Activated T-helper 1 cell treated with anti-CD3 and anti-CD28 coated beads, Interleukin-12 subunit alpha, Interleukin-12 subunit beta, Interleukin-2, Interleukin-4 antibody, amounts not matched to agents 30 ng/mL and 10 ng/mL and 1 ng/mL, durations not matched to agents 14 hours and 24 hours and 36 hours (primary cell): ENCODE measurements around the gene SLC39A6. TPM values are rescaled to one million over a fixed set of nuclear protein-coding genes. Genes with fewer than 3 reads are reported as not detected.
A peak's percentile ranks its signal among the peaks of the same experiment; 100 is the strongest.
"Not testable (repeated sequence)": the region's sequence is repeated elsewhere in the genome, so short reads cannot be mapped to it uniquely, and the experiment has no call there.

Experiments
- DNase-seq: peaks from one replicate; pipeline ENCODE4 v3.0.0; 2021; ENCODE audit warnings: low spot score
- H3K27ac Mint-ChIP-seq: one replicate; pipeline ENCODE4 v1.8.0; 2021; ENCODE audit warnings: mild to moderate bottlenecking, mixed read lengths
- H3K27me3 Mint-ChIP-seq: one replicate; pipeline ENCODE4 v1.8.0; 2022; ENCODE audit warnings: mild to moderate bottlenecking, moderate library complexity, mixed read lengths; ENCODE audit not compliant: insufficient read depth
- H3K36me3 Mint-ChIP-seq: one replicate; pipeline ENCODE4 v1.8.0; 2021; ENCODE audit warnings: low read depth, mixed read lengths
- H3K4me1 Mint-ChIP-seq: one replicate; pipeline ENCODE4 v1.8.0; 2021; ENCODE audit warnings: low read depth, mixed read lengths
- H3K4me3 Mint-ChIP-seq: one replicate; pipeline ENCODE4 v1.8.0; 2021; ENCODE audit warnings: mild to moderate bottlenecking, moderate library complexity, mixed read lengths
- H3K9me3 Mint-ChIP-seq: one replicate; pipeline ENCODE4 v1.8.0; 2021; ENCODE audit warnings: mixed read lengths
- intact Hi-C: fragments of 100-400 bp; cut with micrococcal nuclease; formaldehyde crosslinking; loops from one replicate; pipeline ENCODE4 v1.15.1; 2024
- total RNA-seq: library from RNA; stranded (reverse); gene quantifications from 2 replicates; pipeline ENCODE4 v1.2.3, GENCODE V29; 2022

Gene SLC39A6
- 53.5 and 54.4 TPM in 2 replicates for total RNA-seq

GRCh38 chr18:36129300-36130038 is at the start of gene SLC39A6, which contains the start of gene ELP2:
Gene SLC39A6 (minus strand): TSS chr18:36129340. CDS start chr18:36127007, 2,333 bp downstream.
Gene ELP2 (plus strand): TSS chr18:36129899. CDS start chr18:36129934, 35 bp downstream.
- Mint-ChIP-seq H3K4me1 (peaks cover 53% of the 10 kb centered on the region), H3K4me3 (peak within 1 kb of the TSS; percentile 89), H3K9me3 (no peaks in the 10 kb centered on the region), H3K27me3 (no peaks in the 10 kb centered on the region), H3K27ac (peak within 1 kb of the TSS; percentile 91), H3K36me3 (peaks cover 32% of the 10 kb centered on the region)
- DNase-seq: peak; percentile 93
- intact Hi-C loops: loop anchor here (1.0 to 5.0 kb wide), 12 partner anchors 13 to 1151 kb away; partner anchors contain the start of genes GALNT1, INO80C, KIAA1328 and MAPRE2

- H3K4me3 Mint-ChIP-seq: no peak overlapping the region
- H3K27me3 Mint-ChIP-seq: no peaks in the 10 kb centered on the region
- intact Hi-C loops: no loop called here
- H3K9me3 Mint-ChIP-seq: no peaks in the 10 kb centered on the region
- peaks cover 29% of the 10 kb centered on the region for H3K36me3 Mint-ChIP-seq
- H3K27ac Mint-ChIP-seq: no peak overlapping the region
- no peak for DNase-seq
- peaks cover 19% of the 10 kb centered on the region for H3K4me1 Mint-ChIP-seq
These were observed 48.8 kb upstream of the SLC39A6 start for GRCh38 chr18:36177913-36178312.

- Mint-ChIP-seq H3K27ac (no peak overlapping the region), H3K27me3 (no peaks in the 10 kb centered on the region), H3K4me1 (peaks cover 19% of the 10 kb centered on the region), H3K9me3 (no peaks in the 10 kb centered on the region), H3K36me3 (peaks cover 32% of the 10 kb centered on the region), H3K4me3 (no peak overlapping the region)
- no peak for DNase-seq
- intact Hi-C loops: no loop called here
These were observed 47.6 kb upstream of the SLC39A6 start for GRCh38 chr18:36176711-36177110.

- no peak for DNase-seq
- Mint-ChIP-seq H3K36me3 (peaks cover 36% of the 10 kb centered on the region), H3K27ac (no peak overlapping the region), H3K4me1 (peaks cover 19% of the 10 kb centered on the region), H3K4me3 (no peak overlapping the region), H3K27me3 (no peaks in the 10 kb centered on the region), H3K9me3 (no peaks in the 10 kb centered on the region)
- intact Hi-C loops: no loop called here
These were observed 47.0 kb upstream of the SLC39A6 start for GRCh38 chr18:36176177-36176584.

GRCh38 chr18:36175481-36175880 is 46.3 kb upstream of the SLC39A6 start:
- Mint-ChIP-seq H3K4me1 (peaks cover 19% of the 10 kb centered on the region), H3K36me3 (peaks cover 41% of the 10 kb centered on the region), H3K9me3 (no peaks in the 10 kb centered on the region), H3K27me3 (no peaks in the 10 kb centered on the region), H3K4me3 (no peak overlapping the region), H3K27ac (no peak overlapping the region)
- intact Hi-C loops: no loop called here
- DNase-seq: no peak

- Mint-ChIP-seq H3K4me1 (no peaks in the 10 kb centered on the region), H3K27ac (no peak overlapping the region), H3K36me3 (peaks cover 41% of the 10 kb centered on the region), H3K9me3 (no peaks in the 10 kb centered on the region), H3K27me3 (no peaks in the 10 kb centered on the region), H3K4me3 (no peak overlapping the region)
- intact Hi-C loops: no loop called here
- no peak for DNase-seq
These were observed 40.8 kb upstream of the SLC39A6 start for GRCh38 chr18:36169938-36170337.

- peaks cover 46% of the 10 kb centered on the region for H3K36me3 Mint-ChIP-seq
- H3K27me3 Mint-ChIP-seq, H3K4me1 Mint-ChIP-seq, H3K9me3 Mint-ChIP-seq, DNase-seq, intact Hi-C loops, H3K4me3 Mint-ChIP-seq: not testable (repeated sequence)
- H3K27ac Mint-ChIP-seq: peak overlapping the region; percentile 8
These were observed 39.2 kb upstream of the SLC39A6 start for GRCh38 chr18:36168296-36168695.

- Mint-ChIP-seq H3K27me3 (no peaks in the 10 kb centered on the region), H3K4me1 (no peaks in the 10 kb centered on the region), H3K4me3 (no peak overlapping the region), H3K36me3 (peaks cover 50% of the 10 kb centered on the region), H3K27ac (no peak overlapping the region), H3K9me3 (no peaks in the 10 kb centered on the region)
- intact Hi-C loops: no loop called here
- DNase-seq: no peak
These were observed 38.6 kb upstream of the SLC39A6 start for GRCh38 chr18:36167692-36168218.

- intact Hi-C loops: no loop called here
- DNase-seq: no peak
- H3K27ac Mint-ChIP-seq: no peak overlapping the region
- H3K27me3 Mint-ChIP-seq: no peaks in the 10 kb centered on the region
- peaks cover 50% of the 10 kb centered on the region for H3K36me3 Mint-ChIP-seq
- no peaks in the 10 kb centered on the region for H3K9me3 Mint-ChIP-seq
- no peak overlapping the region for H3K4me3 Mint-ChIP-seq
- H3K4me1 Mint-ChIP-seq: peaks cover 12% of the 10 kb centered on the region
These were observed 33.8 kb upstream of the SLC39A6 start for GRCh38 chr18:36162981-36163380.

GRCh38 chr18:36160959-36161371 is 31.8 kb upstream of the SLC39A6 start:
- no peaks in the 10 kb centered on the region for H3K27me3 Mint-ChIP-seq
- no peak overlapping the region for H3K27ac Mint-ChIP-seq
- no peaks in the 10 kb centered on the region for H3K9me3 Mint-ChIP-seq
- H3K4me3 Mint-ChIP-seq: no peak overlapping the region
- peaks cover 55% of the 10 kb centered on the region for H3K36me3 Mint-ChIP-seq
- peaks cover 20% of the 10 kb centered on the region for H3K4me1 Mint-ChIP-seq
- intact Hi-C loops: no loop called here
- no peak for DNase-seq

- Mint-ChIP-seq H3K4me3 (no peak overlapping the region), H3K4me1 (peaks cover 25% of the 10 kb centered on the region), H3K27ac (peak overlapping the region; percentile 20), H3K9me3 (no peaks in the 10 kb centered on the region), H3K36me3 (peaks cover 50% of the 10 kb centered on the region), H3K27me3 (no peaks in the 10 kb centered on the region)
- DNase-seq: no peak
- intact Hi-C loops: no loop called here
These were observed 29.2 kb upstream of the SLC39A6 start for GRCh38 chr18:36158266-36158867.

GRCh38 chr18:36157441-36157840 is 28.3 kb upstream of the SLC39A6 start:
- Mint-ChIP-seq H3K27ac (no peak overlapping the region), H3K4me3 (no peak overlapping the region), H3K4me1 (peaks cover 34% of the 10 kb centered on the region), H3K36me3 (peaks cover 54% of the 10 kb centered on the region), H3K9me3 (no peaks in the 10 kb centered on the region), H3K27me3 (no peaks in the 10 kb centered on the region)
- no peak for DNase-seq
- intact Hi-C loops: no loop called here
